Measurements from ENCODE around the gene SMAD9. TPM values are rescaled to one million over a fixed set of nuclear protein-coding genes. Genes with fewer than 3 reads are reported as not detected.

The SMAD9 gene
- total RNA-seq, 1 experiment from 2014 or later, result 1.1 TPM

DNA sequence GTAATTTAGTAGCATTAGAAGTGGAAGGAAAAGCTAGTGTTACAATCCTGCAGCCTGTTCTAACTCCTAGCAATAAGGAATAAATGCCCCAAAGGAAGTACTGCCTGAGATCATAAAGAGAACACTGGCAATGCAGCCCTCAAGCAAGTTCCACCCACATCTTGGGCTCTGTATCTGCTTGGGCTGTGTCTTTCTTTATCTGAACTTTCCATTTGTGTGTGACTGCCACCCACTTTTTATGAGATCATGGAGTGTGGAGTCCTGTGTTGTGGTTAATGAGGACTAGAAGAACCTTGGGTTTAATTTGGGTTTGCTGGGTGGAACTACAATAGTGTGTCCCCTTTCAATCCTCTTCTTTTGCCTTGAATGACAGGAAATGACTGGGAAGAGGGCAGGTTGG, 62.8 kb downstream of the SMAD9 start:
- H3K27ac Mint-ChIP-seq, result no peak overlapping the region
- TF ChIP-seq, protein P1, sequence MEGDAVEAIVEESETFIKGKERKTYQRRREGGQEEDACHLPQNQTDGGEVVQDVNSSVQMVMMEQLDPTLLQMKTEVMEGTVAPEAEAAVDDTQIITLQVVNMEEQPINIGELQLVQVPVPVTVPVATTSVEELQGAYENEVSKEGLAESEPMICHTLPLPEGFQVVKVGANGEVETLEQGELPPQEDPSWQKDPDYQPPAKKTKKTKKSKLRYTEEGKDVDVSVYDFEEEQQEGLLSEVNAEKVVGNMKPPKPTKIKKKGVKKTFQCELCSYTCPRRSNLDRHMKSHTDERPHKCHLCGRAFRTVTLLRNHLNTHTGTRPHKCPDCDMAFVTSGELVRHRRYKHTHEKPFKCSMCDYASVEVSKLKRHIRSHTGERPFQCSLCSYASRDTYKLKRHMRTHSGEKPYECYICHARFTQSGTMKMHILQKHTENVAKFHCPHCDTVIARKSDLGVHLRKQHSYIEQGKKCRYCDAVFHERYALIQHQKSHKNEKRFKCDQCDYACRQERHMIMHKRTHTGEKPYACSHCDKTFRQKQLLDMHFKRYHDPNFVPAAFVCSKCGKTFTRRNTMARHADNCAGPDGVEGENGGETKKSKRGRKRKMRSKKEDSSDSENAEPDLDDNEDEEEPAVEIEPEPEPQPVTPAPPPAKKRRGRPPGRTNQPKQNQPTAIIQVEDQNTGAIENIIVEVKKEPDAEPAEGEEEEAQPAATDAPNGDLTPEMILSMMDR (conservative IDR thresholded peaks at IDR 0.05), result no peak

More for the DNA sequence above, 62.8 kb downstream of the SMAD9 start:
- no peak overlapping the region for H2AFZ ChIP-seq (ENCODE audit: low read length)
- no peaks in the 10 kb centered on the region for H4K20me1 ChIP-seq (ENCODE audit: control insufficient read depth, insufficient read depth, insufficient read length)
- no peak overlapping the region for H2AK5ac ChIP-seq (ENCODE audit: insufficient read length, low read length)
- no peak overlapping the region for H4K5ac ChIP-seq (ENCODE audit: insufficient read length, low read depth, low read length)
- H3K14ac ChIP-seq (ENCODE audit: insufficient read depth, low read length), result no peak overlapping the region
- no peak for DNase-seq
- no peak overlapping the region for H2BK120ac ChIP-seq (ENCODE audit: low read depth, low read length, poor library complexity, severe bottlenecking)
- H2BK5ac ChIP-seq (ENCODE audit: insufficient read length, low read length), result no peak overlapping the region
- Mint-ChIP-seq H3K4me3 (no peak overlapping the region), H3K9me3 (no peaks in the 10 kb centered on the region), H3K27me3 (ENCODE audit: low read depth) (peaks cover 1% of the 10 kb centered on the region; the same call in 1 of the 2 replicates), H3K4me1 (peaks cover 4 to 6% of the 10 kb centered on the region in 2 experiments), H3K36me3 (ENCODE audit: insufficient read depth in 1 of 3, low read depth in 3 of 3) (no peaks in the 10 kb centered on the region; a peak in 1 of 7 replicates)
- no peak overlapping the region for H3K4ac ChIP-seq (ENCODE audit: low read depth, low read length)
- no peak overlapping the region for H3K9ac ChIP-seq (ENCODE audit: extremely low read depth, insufficient read length, low read length)
- H3K4me2 ChIP-seq (ENCODE audit: insufficient read depth, insufficient read length, low read length), result no peak overlapping the region
- no peaks in the 10 kb centered on the region for H3K79me2 ChIP-seq (ENCODE audit: insufficient read depth, low read length)
- H3K56ac ChIP-seq (ENCODE audit: insufficient read length, low read depth, low read length), result no peak overlapping the region
- no peaks in the 10 kb centered on the region for H3K23me2 ChIP-seq (ENCODE audit: insufficient read length, low read depth, low read length, poor library complexity, severe bottlenecking)
- H2BK12ac ChIP-seq (ENCODE audit: insufficient read length, low read depth, low read length), result no peak overlapping the region
- no peak overlapping the region for H2BK15ac ChIP-seq (ENCODE audit: low read depth, low read length)
- H2BK20ac ChIP-seq (ENCODE audit: low read depth, low read length, poor library complexity, severe bottlenecking), result no peak overlapping the region
- H4K91ac ChIP-seq (ENCODE audit: insufficient read length, low read depth, low read length), result no peak overlapping the region
- no peaks in the 10 kb centered on the region for H3K27me3 ChIP-seq (ENCODE audit: insufficient read depth, low read length)
- no peaks in the 10 kb centered on the region for H3K79me1 ChIP-seq (ENCODE audit: insufficient read depth, low read depth, low read length, poor library complexity, severe bottlenecking)
- H4K8ac ChIP-seq (replicated peaks; ENCODE audit: insufficient read length, low read depth, low read length), result no peak overlapping the region
- H3K23ac ChIP-seq (ENCODE audit: insufficient read length, low read depth, low read length), result no peak overlapping the region
- H3K27ac ChIP-seq (ENCODE audit: insufficient read length, low read depth, low read length), result no peak overlapping the region
- H3K9me3 ChIP-seq (ENCODE audit: control insufficient read depth, low read depth, low read length), result no peaks in the 10 kb centered on the region
- no peak overlapping the region for H3T11ph ChIP-seq (ENCODE audit: low read length)
- no peaks in the 10 kb centered on the region for H3K4me1 ChIP-seq (ENCODE audit: insufficient read depth, low read length)
- H3K18ac ChIP-seq (ENCODE audit: insufficient read length, low read depth, low read length), result no peak overlapping the region
